Left lung (tissue), 10 donors: ENCODE data around the gene ZNF699. TPM values are rescaled to one million over a fixed set of nuclear protein-coding genes. Genes with fewer than 3 reads are reported as not detected.

Experiments
- ATAC-seq: fragments of 200-7000 bp; cut with Tn5 transposase; one replicate; pipeline ENCODE4 v1.9.1; 2020; ENCODE audit warnings: moderate library complexity
- DNase-seq, 4 donors: peaks; one replicate each; pipeline ENCODE4 v3.0.0-alpha.2; 2013 to 2020
- H3K27ac ChIP-seq, 2 donors: fragments of 200-600 bp; sonication (generic) in 1 of 2; one replicate each; pipeline versions ENCODE4 v1.5.0 to v1.8.0; 2020 to 2021
- H3K27me3 ChIP-seq, 2 donors: fragments of 200-600 bp; sonication (generic) in 1 of 2; one replicate each; pipeline versions ENCODE4 v1.5.0 to v1.8.0; 2020 to 2021
- H3K36me3 ChIP-seq, 2 donors: fragments of 200-600 bp; sonication (generic) in 1 of 2; one replicate each; pipeline versions ENCODE4 v1.5.0 to v1.8.0; 2020 to 2021
- H3K4me1 ChIP-seq, 2 donors: fragments of 200-600 bp; one replicate each; pipeline ENCODE4 v1.8.0; 2021
- H3K4me3 ChIP-seq, 2 donors: fragments of 200-600 bp; sonication (generic) in 1 of 2; one replicate each; pipeline versions ENCODE4 v1.5.0 to v1.8.0; 2020 to 2021; ENCODE audit warnings: mild to moderate bottlenecking in 1 of 2
- H3K9me3 ChIP-seq, 2 donors: fragments of 200-600 bp; sonication (generic) in 1 of 2; one replicate each; pipeline versions ENCODE4 v1.5.0 to v1.8.0; 2020 to 2021
- CTCF ChIP-seq, 2 donors: fragments of 200-600 bp; sonication (generic) in 1 of 2; IDR thresholded peaks; one replicate each; pipeline versions ENCODE4 v1.5.0 to v1.8.0; 2021; ENCODE audit warnings: antibody characterized with exemption in 2 of 2
- intact Hi-C, 2 donors: fragments of 100-400 bp; cut with DNase I; formaldehyde crosslinking; loops; one replicate each; pipeline versions ENCODE4 v1.11.2 to v1.14.2; 2022
- polyA plus RNA-seq, 6 donors: library from polyadenylated mRNA; unstranded; fragments of 120-200 nt; gene quantifications; one replicate each; pipeline ENCODE4 v1.2.1, GENCODE V29; 2013; ENCODE audit not compliant: insufficient read length in 6 of 6
- total RNA-seq, 2 donors: library from RNA; stranded (reverse); fragmentation: NEBNext Ultra II Directional; extraction: Animal tissue kit (Norgen Biotek cat#: 25700); gene quantifications; one replicate each; pipeline ENCODE4 v1.2.1, GENCODE V29; 2021
- donor health status: DM: no; HTN: yes; CAD: no.
- donor health status: DM: no; HTN: no; CAD: no.

ZNF699 gene
- total and polyA plus RNA-seq, 8 donors = 6.2 to 9.5 (median 7.6) TPM

- Histone ChIP-seq H3K27ac (no peak overlapping the region), H3K36me3 (no peaks in the 10 kb centered on the region), H3K4me1 (peaks cover 0 to 6% of the 10 kb centered on the region in 2 donors), H3K27me3 (no peaks in the 10 kb centered on the region), H3K4me3 (no peak overlapping the region), H3K9me3 (peaks cover 0 to 46% of the 10 kb centered on the region in 2 donors)
- DNase-seq (no peak), ATAC-seq (no peak)
- no peak for TF ChIP-seq CTCF (IDR thresholded peaks at IDR 0.05)
- intact Hi-C loops = loop anchor here in 1 of 2 donors (10.0 kb wide), 1 partner anchor 481 kb away; no protein-coding TSS in a partner anchor
Observed at GRCh38 chr19:9313756-9314155, 4.1 kb upstream of the ZNF699 start.

- no peaks in the 10 kb centered on the region for H3K27me3 ChIP-seq
- peaks cover 0 to 21% of the 10 kb centered on the region in 2 donors for H3K4me1 ChIP-seq
- H3K9me3 ChIP-seq = peaks cover 0 to 37% of the 10 kb centered on the region in 2 donors
- intact Hi-C loops = loop anchor here in 1 of 2 donors (10.0 kb wide), 1 partner anchor 485 kb away; no protein-coding TSS in a partner anchor
- TF ChIP-seq CTCF (IDR thresholded peaks at IDR 0.05) = no peak
- peak overlapping the region; percentile 75 to 89 for H3K4me3 ChIP-seq
- H3K27ac ChIP-seq = peak overlapping the region; percentile 95 to 98
- DNase-seq (peak in 2 of 4 donors; percentile 92 to 94), ATAC-seq (peak; percentile 91)
- peaks cover 0 to 4% of the 10 kb centered on the region in 2 donors for H3K36me3 ChIP-seq
Observed at GRCh38 chr19:9309974-9310446, 372 bp upstream of the ZNF699 start.

- no peak overlapping the region for H3K27ac ChIP-seq
- peaks cover 3 to 21% of the 10 kb centered on the region in 2 donors for H3K36me3 ChIP-seq
- DNase-seq (no peak), ATAC-seq (no peak)
- peak overlapping the region in 1 of 2 donors; percentile 75 for H3K4me3 ChIP-seq
- no peak for TF ChIP-seq CTCF (IDR thresholded peaks at IDR 0.05)
- peaks cover 0 to 21% of the 10 kb centered on the region in 2 donors for H3K4me1 ChIP-seq
- intact Hi-C loops = no loop called here
- peaks cover 0 to 34% of the 10 kb centered on the region in 2 donors for H3K9me3 ChIP-seq
- no peaks in the 10 kb centered on the region for H3K27me3 ChIP-seq
Observed at GRCh38 chr19:9308091-9308770, 1.4 kb downstream of the ZNF699 start.

GRCh38 chr19:9306443-9306842 lies 3.2 kb downstream of the ZNF699 start:
- DNase-seq (no peak), ATAC-seq (no peak)
- Histone ChIP-seq H3K9me3 (peaks cover 0 to 48% of the 10 kb centered on the region in 2 donors), H3K4me3 (no peak overlapping the region), H3K27ac (no peak overlapping the region), H3K27me3 (no peaks in the 10 kb centered on the region), H3K4me1 (peaks cover 0 to 21% of the 10 kb centered on the region in 2 donors), H3K36me3 (peaks cover 3 to 38% of the 10 kb centered on the region in 2 donors)
- intact Hi-C loops = no loop called here
- TF ChIP-seq CTCF (IDR thresholded peaks at IDR 0.05) = no peak

GRCh38 chr19:9296336-9296735 lies 13.3 kb downstream of the ZNF699 start:
- Histone ChIP-seq H3K27ac (no peak overlapping the region), H3K4me3 (no peak overlapping the region), H3K4me1 (no peaks in the 10 kb centered on the region), H3K36me3 (peaks cover 9 to 97% of the 10 kb centered on the region in 2 donors), H3K27me3 (no peaks in the 10 kb centered on the region), H3K9me3 (peaks cover 3 to 100% of the 10 kb centered on the region in 2 donors)
- DNase-seq (no peak), ATAC-seq (no peak)
- TF ChIP-seq CTCF (IDR thresholded peaks at IDR 0.05) = no peak
- intact Hi-C loops = no loop called here
